GM13976 (cell line): ENCODE results near the gene CHTF18.

Experiments
- DNase-seq: peaks from one replicate; pipeline ENCODE4 v3.0.0; 2012; ENCODE audit warnings: low spot score
- in situ Hi-C: fragments of 300-500 bp; cut with MboI; formaldehyde crosslinking; loops from one replicate; pipeline ENCODE4 v1.12.0; 2022; ENCODE audit warnings: low sequenced_read_pairs, mixed read lengths, inconsistent platforms; ENCODE audit not compliant: unreplicated experiment
- TF ChIP-seq, protein P1 (sequence below): IDR thresholded peaks from 2 replicates; pipeline ENCODE4 v1.5.1; 2012; ENCODE audit warnings: borderline replicate concordance, mild to moderate bottlenecking; ENCODE audit not compliant: insufficient read depth; ENCODE audit errors: extremely low read depth, missing control alignments, control extremely low read depth

The CHTF18 gene

DNA sequence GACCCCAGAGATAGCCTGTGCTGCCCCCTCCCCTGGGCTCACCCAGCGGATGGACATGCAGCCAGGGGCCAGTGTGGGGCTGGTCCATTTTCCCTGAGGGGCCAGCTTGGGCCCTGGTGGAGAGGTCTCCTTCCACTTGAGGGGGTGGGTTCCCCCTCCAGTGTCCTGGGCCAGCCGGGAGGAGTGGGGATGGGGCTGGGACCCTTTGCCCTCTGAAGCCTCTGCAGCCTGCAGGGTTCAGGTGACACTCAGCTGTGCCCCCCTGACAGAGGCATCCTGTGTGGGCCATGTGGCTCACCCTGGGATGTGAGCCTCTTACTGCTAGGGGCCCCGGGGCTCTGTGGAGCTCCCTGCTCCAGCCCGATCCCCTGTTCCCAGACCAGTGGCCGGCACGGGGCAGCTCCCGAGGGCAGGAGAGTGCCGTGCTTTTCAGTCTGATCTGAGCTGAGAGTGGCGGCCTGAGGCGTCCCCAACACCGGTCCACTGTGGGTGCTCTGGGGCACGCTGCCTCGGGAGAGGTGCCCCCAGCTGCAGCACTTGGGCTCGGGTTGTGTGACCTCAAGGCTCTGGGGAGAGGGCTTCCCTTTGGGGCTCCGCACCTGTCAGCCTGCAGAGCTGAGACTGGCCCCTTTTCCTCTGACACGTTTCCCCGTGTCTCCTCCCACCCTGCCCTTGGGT lies 12.6 kb downstream of the CHTF18 start:
- in situ Hi-C loops = no loop called here
- DNase-seq = no peak
- TF ChIP-seq, protein P1, sequence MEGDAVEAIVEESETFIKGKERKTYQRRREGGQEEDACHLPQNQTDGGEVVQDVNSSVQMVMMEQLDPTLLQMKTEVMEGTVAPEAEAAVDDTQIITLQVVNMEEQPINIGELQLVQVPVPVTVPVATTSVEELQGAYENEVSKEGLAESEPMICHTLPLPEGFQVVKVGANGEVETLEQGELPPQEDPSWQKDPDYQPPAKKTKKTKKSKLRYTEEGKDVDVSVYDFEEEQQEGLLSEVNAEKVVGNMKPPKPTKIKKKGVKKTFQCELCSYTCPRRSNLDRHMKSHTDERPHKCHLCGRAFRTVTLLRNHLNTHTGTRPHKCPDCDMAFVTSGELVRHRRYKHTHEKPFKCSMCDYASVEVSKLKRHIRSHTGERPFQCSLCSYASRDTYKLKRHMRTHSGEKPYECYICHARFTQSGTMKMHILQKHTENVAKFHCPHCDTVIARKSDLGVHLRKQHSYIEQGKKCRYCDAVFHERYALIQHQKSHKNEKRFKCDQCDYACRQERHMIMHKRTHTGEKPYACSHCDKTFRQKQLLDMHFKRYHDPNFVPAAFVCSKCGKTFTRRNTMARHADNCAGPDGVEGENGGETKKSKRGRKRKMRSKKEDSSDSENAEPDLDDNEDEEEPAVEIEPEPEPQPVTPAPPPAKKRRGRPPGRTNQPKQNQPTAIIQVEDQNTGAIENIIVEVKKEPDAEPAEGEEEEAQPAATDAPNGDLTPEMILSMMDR = no peak

GRCh38 chr16:801584-802363 lies 13.4 kb downstream of the CHTF18 start:
- in situ Hi-C loops = no loop called here
- DNase-seq = no peak
- TF ChIP-seq, protein P1 = no peak

GRCh38 chr16:802461-802860 lies 14.0 kb downstream of the CHTF18 start:
- DNase-seq = no peak
- in situ Hi-C loops = no loop called here
- TF ChIP-seq, protein P1 = no peak

DNA sequence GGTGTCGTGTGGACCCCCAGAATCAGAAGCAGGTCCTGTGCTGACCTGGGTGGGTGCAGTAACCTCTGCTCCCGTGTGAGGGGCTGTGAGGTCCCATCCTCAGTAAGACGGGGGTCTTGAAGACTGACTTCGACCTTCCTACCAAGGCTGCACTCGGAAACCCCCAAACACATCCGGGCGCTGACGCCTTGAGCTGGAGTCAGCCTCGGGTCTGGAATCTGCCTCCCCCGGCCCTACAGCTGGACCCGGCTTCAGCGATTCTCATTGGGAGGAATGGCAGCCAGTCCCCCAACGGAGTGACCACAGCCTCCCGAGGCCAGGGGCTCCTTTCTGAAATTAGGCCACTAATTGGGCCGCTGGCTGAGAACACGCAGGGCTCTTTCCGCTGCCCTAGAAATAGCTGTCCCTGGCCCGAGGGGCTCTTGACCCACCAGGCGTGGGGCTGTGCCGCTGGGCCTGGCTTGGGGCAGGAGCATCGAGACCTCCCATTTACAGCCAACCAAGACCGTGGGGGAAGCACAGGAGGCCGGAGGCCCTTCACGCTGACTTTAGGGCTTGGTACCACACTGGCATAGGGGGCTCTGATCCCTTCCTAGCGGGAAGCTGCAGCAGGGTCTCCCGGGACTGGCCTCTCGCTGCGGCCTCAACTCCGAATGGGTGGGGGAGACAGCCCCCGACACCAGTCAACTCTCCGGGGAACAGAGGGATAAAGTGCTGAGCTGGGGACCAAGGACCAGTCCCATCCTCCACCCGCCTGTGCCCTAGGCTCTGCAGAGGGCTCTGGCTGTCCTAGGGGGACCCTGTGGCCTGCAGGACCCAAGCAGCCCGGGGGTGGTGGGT lies 14.7 kb downstream of the CHTF18 start:
- no peak for DNase-seq
- TF ChIP-seq, protein P1 = no peak

DNA sequence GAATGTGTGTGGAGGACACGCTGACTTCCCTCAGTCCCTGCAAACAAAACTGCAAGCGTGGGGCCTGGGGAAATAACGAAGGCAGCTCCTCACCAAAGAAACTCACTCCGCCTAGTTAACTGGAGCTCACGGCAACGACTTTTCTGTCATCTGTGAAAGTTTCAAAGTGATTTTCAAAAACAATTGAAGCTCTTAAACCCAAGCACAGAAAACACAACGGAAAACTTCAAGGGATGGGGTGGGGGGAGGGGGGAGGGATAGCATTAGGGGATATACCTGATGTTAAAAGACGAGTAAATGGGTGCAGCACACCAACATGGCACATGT lies 15.3 kb downstream of the CHTF18 start:
- DNase-seq = no peak
- in situ Hi-C loops = no loop called here
- TF ChIP-seq, protein P1 = no peak

More for the DNA sequence above, 14.7 kb downstream of the CHTF18 start:
- in situ Hi-C loops = no loop called here
